ENCODE results near the gene NOSTRIN.

NOSTRIN gene

GRCh38 chr2:168890006-168890782 is 87.8 kb downstream of the NOSTRIN start, which contains the start of gene SPC25:
Gene SPC25, minus strand, starts transcription at chr2:168890430. Its CDS starts 911 bp downstream, at chr2:168889519.
- TF ChIP-seq CTCF (conservative IDR thresholded peaks at IDR 0.05; ENCODE audit: low read depth), result no peak
- CTCF ChIA-PET, result interaction anchor here (0.7 kb wide), 1 partner anchor 331 kb away, joined by 3 read pairs; no protein-coding TSS in a partner anchor
- POLR2A ChIA-PET (ENCODE audit: low non-redundant PET), result no interaction called here
- DNase-seq (ENCODE audit: low spot score), result peak; percentile 99
- H3K27ac ChIP-seq, result peak within 1 kb of the TSS; percentile 61

GRCh38 chr2:168892327-168892726 is 89.9 kb downstream of the NOSTRIN start:
- ChIA-PET CTCF (no interaction called here), POLR2A (ENCODE audit: low non-redundant PET) (no interaction called here)
- no peak for DNase-seq (ENCODE audit: low spot score)
- no peak overlapping the region for H3K27ac ChIP-seq
- TF ChIP-seq CTCF (conservative IDR thresholded peaks at IDR 0.05; ENCODE audit: low read depth), result no peak

GRCh38 chr2:168894101-168894500 is 91.7 kb downstream of the NOSTRIN start:
- CTCF ChIA-PET, result no interaction called here
- TF ChIP-seq CTCF (conservative IDR thresholded peaks at IDR 0.05; ENCODE audit: low read depth), result no peak
- no peak for DNase-seq (ENCODE audit: low spot score)
- no peak overlapping the region for H3K27ac ChIP-seq
- POLR2A ChIA-PET (ENCODE audit: low non-redundant PET), result no interaction called here

- no peak overlapping the region for H3K27ac ChIP-seq
- ChIA-PET CTCF (no interaction called here), POLR2A (ENCODE audit: low non-redundant PET) (no interaction called here)
- no peak for TF ChIP-seq CTCF (conservative IDR thresholded peaks at IDR 0.05; ENCODE audit: low read depth)
- no peak for DNase-seq (ENCODE audit: low spot score)
These were observed 92.3 kb downstream of the NOSTRIN start for GRCh38 chr2:168894720-168895119.

GRCh38 chr2:168895771-168896170 is 93.3 kb downstream of the NOSTRIN start:
- ChIA-PET POLR2A (ENCODE audit: low non-redundant PET) (no interaction called here), CTCF (no interaction called here)
- no peak for TF ChIP-seq CTCF (conservative IDR thresholded peaks at IDR 0.05; ENCODE audit: low read depth)
- DNase-seq (ENCODE audit: low spot score), result no peak
- H3K27ac ChIP-seq, result no peak overlapping the region

- TF ChIP-seq CTCF (conservative IDR thresholded peaks at IDR 0.05; ENCODE audit: low read depth), result no peak
- DNase-seq (ENCODE audit: low spot score), result no peak
- ChIA-PET POLR2A (ENCODE audit: low non-redundant PET) (no interaction called here), CTCF (no interaction called here)
- H3K27ac ChIP-seq, result no peak overlapping the region
These were observed 94.3 kb downstream of the NOSTRIN start for GRCh38 chr2:168896783-168897182.
